ENCODE measurements around the gene RALGAPA2.

The RALGAPA2 gene

GRCh38 chr20:20680991-20681508 is 31.4 kb downstream of the RALGAPA2 start:
- Histone ChIP-seq H2AFZ (ENCODE audit: low read length) (no peak overlapping the region), H3K27ac (ENCODE audit: low read depth, low read length, poor library complexity, severe bottlenecking) (no peak overlapping the region)
- TF ChIP-seq, protein P1, sequence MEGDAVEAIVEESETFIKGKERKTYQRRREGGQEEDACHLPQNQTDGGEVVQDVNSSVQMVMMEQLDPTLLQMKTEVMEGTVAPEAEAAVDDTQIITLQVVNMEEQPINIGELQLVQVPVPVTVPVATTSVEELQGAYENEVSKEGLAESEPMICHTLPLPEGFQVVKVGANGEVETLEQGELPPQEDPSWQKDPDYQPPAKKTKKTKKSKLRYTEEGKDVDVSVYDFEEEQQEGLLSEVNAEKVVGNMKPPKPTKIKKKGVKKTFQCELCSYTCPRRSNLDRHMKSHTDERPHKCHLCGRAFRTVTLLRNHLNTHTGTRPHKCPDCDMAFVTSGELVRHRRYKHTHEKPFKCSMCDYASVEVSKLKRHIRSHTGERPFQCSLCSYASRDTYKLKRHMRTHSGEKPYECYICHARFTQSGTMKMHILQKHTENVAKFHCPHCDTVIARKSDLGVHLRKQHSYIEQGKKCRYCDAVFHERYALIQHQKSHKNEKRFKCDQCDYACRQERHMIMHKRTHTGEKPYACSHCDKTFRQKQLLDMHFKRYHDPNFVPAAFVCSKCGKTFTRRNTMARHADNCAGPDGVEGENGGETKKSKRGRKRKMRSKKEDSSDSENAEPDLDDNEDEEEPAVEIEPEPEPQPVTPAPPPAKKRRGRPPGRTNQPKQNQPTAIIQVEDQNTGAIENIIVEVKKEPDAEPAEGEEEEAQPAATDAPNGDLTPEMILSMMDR (IDR thresholded peaks at IDR 0.05; ENCODE audit: low read length), result no peak
- TF ChIP-seq EZH2 (IDR thresholded peaks at IDR 0.05; ENCODE audit: borderline replicate concordance, low read length), result no peak

DNA sequence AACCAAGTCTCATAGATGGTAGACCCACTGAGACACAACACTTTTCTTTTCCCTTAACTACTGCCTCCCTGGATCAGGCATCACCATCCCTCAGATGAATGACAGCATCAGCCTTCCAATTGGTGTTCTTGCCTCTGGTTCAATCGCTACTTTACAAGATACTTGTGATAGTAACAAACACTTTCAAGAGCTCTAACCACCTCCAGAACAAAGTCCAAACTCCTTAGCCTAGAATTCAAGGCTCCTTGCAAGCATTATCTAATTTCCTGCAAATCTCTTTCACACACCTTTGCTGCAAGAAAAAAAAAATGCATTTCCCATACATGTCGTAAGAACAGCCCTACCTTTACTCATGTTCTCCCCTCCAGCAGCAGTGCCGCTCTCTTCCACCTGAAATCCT is 33.1 kb downstream of the RALGAPA2 start:
- no peak overlapping the region for H2AFZ ChIP-seq (ENCODE audit: low read length)
- peaks cover 5% of the 10 kb centered on the region for H3K4me1 ChIP-seq (ENCODE audit: insufficient read depth, low read length, severe bottlenecking)
- no peaks in the 10 kb centered on the region for H4K20me1 ChIP-seq (ENCODE audit: insufficient read depth, low read length)
- H3K27me3 ChIP-seq (ENCODE audit: insufficient read depth, low read length), result no peaks in the 10 kb centered on the region
- no peak overlapping the region for H3K4me3 ChIP-seq (ENCODE audit: low read depth, low read length, poor library complexity, severe bottlenecking)
- no peaks in the 10 kb centered on the region for H3K79me2 ChIP-seq (ENCODE audit: insufficient read depth, low read length)
- no peak for TF ChIP-seq EZH2 (IDR thresholded peaks at IDR 0.05; ENCODE audit: borderline replicate concordance, low read length)
- TF ChIP-seq, protein P1 (IDR thresholded peaks at IDR 0.05; ENCODE audit: low read length), result no peak
- H3K4me2 ChIP-seq (ENCODE audit: low read length), result no peak overlapping the region
- no peaks in the 10 kb centered on the region for H3K36me3 ChIP-seq (ENCODE audit: insufficient read depth, low read length)
- no peaks in the 10 kb centered on the region for H3K9me2 ChIP-seq (ENCODE audit: low read depth, low read length)
- H3K9me3 ChIP-seq (ENCODE audit: low read length), result no peaks in the 10 kb centered on the region
- H3F3A ChIP-seq (ENCODE audit: insufficient read depth, low read length), result no peaks in the 10 kb centered on the region
- H3K9ac ChIP-seq (ENCODE audit: low read length), result no peak overlapping the region
- no peak overlapping the region for H3K27ac ChIP-seq (ENCODE audit: low read depth, low read length, poor library complexity, severe bottlenecking)

More at GRCh38 chr20:20680991-20681508, 31.4 kb downstream of the RALGAPA2 start:
- H3K9ac ChIP-seq (ENCODE audit: low read length), result no peak overlapping the region
- no peaks in the 10 kb centered on the region for H3F3A ChIP-seq (ENCODE audit: insufficient read depth, low read length)
- no peaks in the 10 kb centered on the region for H4K20me1 ChIP-seq (ENCODE audit: insufficient read depth, low read length)
- peaks cover 5% of the 10 kb centered on the region for H3K4me1 ChIP-seq (ENCODE audit: insufficient read depth, low read length, severe bottlenecking)
- no peaks in the 10 kb centered on the region for H3K9me3 ChIP-seq (ENCODE audit: low read length)
- H3K9me2 ChIP-seq (ENCODE audit: low read depth, low read length), result no peaks in the 10 kb centered on the region
- H3K4me2 ChIP-seq (ENCODE audit: low read length), result no peak overlapping the region
- no peak overlapping the region for H3K4me3 ChIP-seq (ENCODE audit: low read depth, low read length, poor library complexity, severe bottlenecking)
- H3K36me3 ChIP-seq (ENCODE audit: insufficient read depth, low read length), result no peaks in the 10 kb centered on the region
- H3K79me2 ChIP-seq (ENCODE audit: insufficient read depth, low read length), result no peaks in the 10 kb centered on the region
- no peaks in the 10 kb centered on the region for H3K27me3 ChIP-seq (ENCODE audit: insufficient read depth, low read length)

DNA sequence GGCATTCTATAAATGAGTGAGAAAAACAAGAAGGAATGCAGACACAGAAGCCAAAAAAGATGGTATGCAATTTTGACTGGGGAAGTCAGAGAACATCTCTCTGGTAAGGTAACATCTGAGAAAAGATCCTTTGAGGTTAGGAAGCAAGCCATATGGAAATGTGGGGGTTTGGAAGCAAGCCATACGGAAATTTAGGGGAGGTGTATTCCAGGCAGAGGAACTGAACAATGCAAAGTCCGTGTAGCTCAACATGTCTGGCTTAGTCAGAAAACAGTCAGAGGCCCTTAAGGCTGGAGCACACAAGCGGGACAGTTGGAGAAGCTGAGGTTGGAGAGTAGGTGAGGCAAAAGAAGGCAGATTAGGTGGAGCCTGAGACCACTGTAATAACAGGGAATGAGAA is 35.3 kb downstream of the RALGAPA2 start:
- H3K4me3 ChIP-seq (ENCODE audit: low read depth, low read length, poor library complexity, severe bottlenecking), result no peak overlapping the region
- no peaks in the 10 kb centered on the region for H3K27me3 ChIP-seq (ENCODE audit: insufficient read depth, low read length)
- H3K36me3 ChIP-seq (ENCODE audit: insufficient read depth, low read length), result no peaks in the 10 kb centered on the region
- no peaks in the 10 kb centered on the region for H3K79me2 ChIP-seq (ENCODE audit: insufficient read depth, low read length)
- no peak overlapping the region for H3K4me2 ChIP-seq (ENCODE audit: low read length)
- H3K4me1 ChIP-seq (ENCODE audit: insufficient read depth, low read length, severe bottlenecking), result peaks cover 5% of the 10 kb centered on the region
- no peaks in the 10 kb centered on the region for H3K9me3 ChIP-seq (ENCODE audit: low read length)
- no peaks in the 10 kb centered on the region for H4K20me1 ChIP-seq (ENCODE audit: insufficient read depth, low read length)
- no peaks in the 10 kb centered on the region for H3K9me2 ChIP-seq (ENCODE audit: low read depth, low read length)
- H3F3A ChIP-seq (ENCODE audit: insufficient read depth, low read length), result no peaks in the 10 kb centered on the region
- H2AFZ ChIP-seq (ENCODE audit: low read length), result no peak overlapping the region
- no peak overlapping the region for H3K27ac ChIP-seq (ENCODE audit: low read depth, low read length, poor library complexity, severe bottlenecking)
- no peak for TF ChIP-seq EZH2 (IDR thresholded peaks at IDR 0.05; ENCODE audit: borderline replicate concordance, low read length)
- TF ChIP-seq, protein P1 (IDR thresholded peaks at IDR 0.05; ENCODE audit: low read length), result no peak
- H3K9ac ChIP-seq (ENCODE audit: low read length), result no peak overlapping the region

Data from OCI-LY1 (cell line).